Activated CD8-positive, alpha-beta memory T cell treated with anti-CD3 and anti-CD28 coated beads, Interleukin-2, amount 50 U/mL, for 1 hour (primary cell): ENCODE measurements around the gene RFX1.
"Not testable (repeated sequence)": the region's sequence is repeated elsewhere in the genome, so short reads cannot be mapped to it uniquely, and the experiment has no call there.

ENCODE experiments used
- DNase-seq: peaks from one replicate; pipeline ENCODE4 v3.0.0-alpha.2; 2020; ENCODE audit errors: extremely low read depth

The RFX1 gene

DNA sequence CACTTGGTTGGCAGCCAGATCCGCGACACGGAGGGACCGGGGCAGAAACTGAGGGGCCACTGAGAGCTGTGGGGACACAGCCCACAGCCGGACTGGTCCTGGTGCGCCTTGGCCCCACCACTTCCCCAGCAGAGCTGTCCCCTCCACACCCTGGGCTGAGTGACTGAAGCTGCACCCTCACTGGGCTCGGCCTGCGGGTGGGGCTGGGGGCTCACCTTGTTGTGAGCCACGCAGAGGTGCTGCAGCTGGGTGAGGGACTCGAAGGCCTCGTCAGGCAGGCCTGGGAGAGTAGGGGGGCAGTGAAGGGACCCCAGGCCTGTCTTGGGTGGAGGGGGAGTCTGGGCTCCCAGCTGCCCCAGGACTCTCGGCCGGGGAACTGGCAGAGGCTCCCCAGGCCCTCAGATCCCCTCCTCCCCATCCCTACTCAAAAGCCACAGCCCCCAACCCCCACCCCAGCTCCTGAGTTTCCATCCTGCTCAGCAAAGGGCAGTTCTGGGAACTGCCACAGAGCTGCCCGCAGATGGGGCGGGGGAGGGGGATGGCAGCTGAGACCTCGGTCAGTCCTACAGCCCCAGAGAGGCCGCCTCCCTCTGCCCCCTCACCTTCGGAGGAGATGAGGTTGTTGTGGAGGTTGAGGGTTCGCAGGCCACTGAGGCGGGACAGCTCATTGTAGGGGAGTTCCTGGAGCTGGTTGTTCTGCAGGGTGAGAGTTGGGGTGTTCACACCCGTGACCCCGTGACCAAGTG lies 70.2 kb downstream of the RFX1 start:
- DNase-seq = no peak

DNA sequence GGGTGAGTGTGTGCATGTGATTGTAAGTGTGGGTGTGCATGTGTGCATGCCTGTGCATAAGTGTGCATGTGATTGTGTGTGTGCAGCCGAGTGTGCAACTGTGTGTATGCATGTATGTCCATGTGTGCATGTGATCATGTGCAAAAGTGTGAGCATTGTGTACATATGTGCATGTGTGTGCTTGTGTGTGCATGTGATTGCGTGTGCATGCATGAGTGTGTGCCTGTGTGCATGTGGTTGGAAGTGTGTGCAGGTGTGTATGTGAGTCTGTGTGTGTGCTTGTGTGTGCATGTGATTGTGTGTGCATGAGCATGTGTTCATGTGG lies 71.4 kb downstream of the RFX1 start:
- no peak for DNase-seq

DNA sequence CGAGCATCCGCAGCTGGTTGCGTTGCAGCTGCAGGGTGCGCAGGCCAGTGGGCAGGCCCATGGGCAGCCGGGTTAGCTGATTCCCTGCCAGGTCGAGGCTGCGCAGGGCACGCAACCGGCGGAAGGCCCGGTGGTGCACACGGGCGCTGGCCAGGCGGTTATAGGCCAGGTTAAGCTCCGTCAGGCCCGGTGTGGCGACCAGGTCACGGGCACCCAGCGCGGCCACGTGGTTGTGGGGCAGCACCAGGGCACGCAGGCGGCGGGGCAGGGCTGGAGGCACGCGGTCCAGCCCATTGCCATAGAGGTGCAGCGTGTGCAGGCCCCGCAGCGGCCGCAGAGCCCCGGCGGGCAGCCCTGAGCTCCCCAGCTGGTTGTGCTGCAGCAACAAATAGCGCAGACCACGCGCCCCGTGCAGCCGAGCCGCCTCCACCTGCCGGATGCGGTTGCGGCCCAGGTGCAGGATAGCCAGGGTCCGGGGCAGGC lies 73.2 kb downstream of the RFX1 start:
- DNase-seq = no peak

DNA sequence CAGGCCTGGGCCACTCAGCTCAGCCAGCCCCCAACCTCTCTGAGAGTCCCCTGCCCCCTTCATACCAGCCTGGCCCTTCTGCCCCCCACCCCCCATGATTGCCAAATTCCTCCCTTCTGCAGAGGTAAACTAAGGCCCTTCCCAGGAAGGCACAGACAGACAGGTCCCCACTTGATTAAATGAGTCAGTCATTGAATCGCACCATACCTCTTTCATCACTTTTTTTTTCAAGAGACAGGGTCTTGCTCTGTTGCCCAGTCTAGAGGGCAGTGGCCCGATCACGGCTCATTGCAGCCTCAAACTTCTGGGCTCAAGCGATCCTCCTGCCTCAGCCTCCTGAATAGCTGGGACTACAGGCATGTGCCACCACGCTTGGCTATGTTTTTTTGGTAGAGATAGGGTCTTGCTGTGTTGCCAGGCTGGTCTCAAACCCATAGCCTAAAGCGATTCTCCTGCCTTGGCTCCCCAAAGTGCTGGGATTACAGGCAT lies 73.9 kb downstream of the RFX1 start:
- DNase-seq = no peak

DNA sequence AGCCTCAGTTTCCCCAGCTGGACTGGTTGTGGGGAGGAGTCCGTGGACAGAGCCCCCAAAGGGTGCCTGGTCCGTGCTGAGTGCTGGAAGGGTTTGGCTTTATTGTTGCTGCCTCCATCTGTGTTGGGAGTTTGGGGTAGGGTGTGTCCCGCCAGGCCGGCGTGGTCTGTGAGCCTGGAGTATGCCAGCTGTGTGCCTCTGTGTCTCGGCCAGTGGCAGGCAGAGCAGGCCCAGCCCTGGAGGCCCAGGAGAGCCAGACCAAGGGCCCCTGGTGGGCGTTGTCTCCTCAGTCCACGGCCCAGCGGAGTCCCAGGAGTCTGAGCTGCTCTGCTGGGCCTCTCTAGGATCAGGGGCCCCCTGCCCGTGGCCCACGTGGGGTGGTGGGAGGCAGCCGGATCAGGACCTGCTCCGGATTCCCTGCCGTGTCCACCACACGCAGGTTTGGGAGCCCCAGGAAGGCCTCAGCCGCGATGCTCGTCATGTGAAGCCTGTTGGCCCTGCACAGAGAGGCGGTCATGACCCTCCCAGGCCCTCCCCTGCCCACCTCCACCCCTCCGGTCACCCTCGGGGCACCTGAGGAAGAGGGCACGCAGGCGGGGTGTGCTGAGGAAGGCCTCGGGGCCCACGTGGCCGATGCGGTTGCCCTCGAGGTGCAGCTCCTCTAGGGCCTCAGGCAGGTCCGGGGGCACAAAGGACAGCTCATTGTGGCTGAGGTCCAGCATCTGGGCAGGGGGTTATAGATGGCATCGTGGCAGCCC lies 74.5 kb downstream of the RFX1 start:
- DNase-seq = no peak

DNA sequence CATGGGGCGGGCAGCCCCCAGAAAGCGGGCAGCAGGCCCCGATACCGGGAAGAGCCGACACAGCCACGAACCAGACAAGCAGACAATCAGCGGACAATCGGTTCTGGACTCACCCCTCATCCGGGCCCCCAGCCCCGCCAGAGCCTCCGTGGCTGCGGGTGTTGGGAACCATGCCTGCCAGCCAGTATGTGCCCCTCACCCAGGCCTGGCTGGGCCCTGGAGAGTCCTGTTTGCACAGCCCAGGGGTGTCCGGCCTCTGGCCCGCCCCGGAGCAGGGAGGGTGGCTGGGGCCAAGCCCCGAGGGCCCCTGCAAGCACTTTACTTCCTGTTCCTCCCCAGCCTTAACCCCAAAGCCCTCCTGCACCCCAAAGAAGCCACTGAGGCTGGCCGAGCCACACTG lies 75.7 kb downstream of the RFX1 start:
- DNase-seq = no peak

DNA sequence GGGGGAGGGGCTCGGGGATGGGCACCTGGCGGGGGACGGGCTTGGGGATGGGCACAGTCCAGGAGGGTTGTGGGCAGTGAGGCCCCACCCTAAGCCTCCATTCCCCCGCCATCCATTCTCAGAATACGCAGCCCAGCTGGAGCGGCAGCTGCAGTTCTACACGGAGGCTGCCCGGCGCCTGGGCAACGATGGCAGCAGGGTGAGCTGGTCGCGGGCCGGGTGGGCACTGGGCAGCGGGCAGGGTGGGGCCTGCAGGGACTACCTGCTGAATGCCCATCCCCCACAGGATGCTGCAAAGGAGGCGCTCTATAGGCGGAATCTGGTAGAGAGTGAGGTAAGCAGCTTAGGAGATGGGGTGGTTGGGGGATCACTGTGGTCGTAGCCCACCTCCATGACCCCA lies 76.2 kb downstream of the RFX1 start:
- DNase-seq = no peak

DNA sequence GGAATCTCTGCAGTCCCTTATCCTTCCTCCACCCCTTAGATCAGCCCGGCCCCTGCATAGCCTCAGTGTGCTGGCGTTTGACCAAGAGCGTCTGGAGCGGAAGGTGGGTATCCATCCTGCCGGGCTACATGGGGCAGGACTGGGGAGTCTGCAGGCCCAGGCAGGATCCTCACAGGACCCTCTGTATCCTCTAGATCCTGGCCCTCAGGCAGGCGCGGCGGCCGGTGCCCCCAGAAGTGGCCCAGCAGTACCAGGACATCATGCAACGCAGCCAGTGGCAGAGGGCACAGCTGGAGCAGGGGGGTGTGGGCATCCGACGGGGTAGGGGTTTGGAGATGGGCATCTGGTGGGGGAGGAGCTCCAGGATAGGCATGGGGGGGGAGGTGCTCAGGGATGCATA lies 76.8 kb downstream of the RFX1 start:
- DNase-seq = no peak

DNA sequence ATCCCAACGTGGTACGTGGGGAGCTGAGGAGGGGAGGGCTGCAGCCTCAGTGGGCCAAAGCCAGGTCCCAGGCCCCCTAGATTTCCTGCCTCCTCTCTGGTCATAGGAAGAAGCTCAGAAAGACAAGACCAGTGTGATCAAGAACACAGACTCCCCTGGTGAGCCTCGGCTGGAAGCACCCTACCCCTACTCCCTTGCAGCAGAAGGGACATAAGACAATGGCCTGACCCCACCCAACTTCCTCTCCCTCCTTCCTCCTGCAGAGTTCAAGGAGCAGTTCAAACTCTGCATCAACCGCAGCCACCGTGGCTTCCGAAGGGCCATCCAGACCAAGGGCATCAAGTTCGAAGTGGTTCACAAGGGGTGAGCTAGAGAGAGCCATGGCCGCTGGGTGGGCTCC lies 79.4 kb downstream of the RFX1 start:
- DNase-seq = no peak

DNA sequence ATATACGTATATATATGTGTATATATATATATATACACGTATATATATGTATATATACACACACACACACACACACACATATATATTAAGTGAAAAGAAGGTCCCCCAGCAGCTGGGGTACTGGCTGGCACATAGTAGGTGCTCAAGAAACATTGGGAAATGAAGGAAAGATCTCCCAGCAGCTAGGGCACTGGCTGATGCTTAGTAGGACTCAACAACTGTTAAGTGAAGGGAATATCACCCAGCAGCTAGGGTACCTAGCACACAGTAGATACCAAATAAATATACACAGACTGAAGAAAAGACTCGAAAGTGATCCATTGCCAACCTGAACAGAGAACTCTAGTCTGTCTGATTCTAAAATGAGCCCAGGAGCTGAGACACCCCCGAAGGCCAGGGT lies 80.1 kb downstream of the RFX1 start:
- DNase-seq = no peak

DNA sequence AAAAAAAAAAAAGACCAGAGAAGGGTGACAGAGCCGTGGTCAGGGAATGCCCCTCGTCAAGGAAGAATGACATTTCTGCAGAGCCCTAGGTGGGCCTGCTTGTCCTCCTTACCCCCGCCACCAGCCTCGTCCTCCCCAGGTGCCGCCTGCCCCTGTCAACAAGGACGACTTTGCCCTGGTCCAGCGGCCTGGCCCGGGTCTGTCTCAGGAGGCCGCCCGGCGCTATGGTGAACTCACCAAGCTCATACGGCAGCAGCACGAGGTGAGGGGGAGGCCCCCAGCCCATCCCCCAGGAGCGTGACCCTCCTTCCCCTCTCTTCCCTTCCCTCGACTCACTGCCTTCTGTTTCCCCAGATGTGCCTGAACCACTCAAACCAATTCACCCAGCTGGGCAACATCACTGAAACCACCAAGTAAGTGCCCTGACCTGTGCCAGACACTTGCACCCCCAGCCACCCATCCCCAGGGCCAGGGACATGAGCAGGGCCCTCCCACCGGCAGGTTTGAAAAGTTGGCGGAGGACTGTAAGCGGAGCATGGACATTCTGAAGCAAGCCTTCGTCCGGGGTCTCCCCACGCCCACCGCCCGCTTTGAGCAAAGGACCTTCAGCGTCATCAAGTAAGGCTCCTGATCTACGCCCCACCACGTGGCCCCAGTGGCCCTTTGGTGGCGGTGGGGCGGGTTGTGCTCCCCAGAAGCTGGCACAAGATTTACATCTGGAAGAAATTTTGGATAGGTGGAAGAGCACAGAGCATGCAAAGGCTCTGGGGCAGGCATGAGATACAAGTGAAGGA lies 82.7 kb downstream of the RFX1 start:
- DNase-seq = no peak

DNA sequence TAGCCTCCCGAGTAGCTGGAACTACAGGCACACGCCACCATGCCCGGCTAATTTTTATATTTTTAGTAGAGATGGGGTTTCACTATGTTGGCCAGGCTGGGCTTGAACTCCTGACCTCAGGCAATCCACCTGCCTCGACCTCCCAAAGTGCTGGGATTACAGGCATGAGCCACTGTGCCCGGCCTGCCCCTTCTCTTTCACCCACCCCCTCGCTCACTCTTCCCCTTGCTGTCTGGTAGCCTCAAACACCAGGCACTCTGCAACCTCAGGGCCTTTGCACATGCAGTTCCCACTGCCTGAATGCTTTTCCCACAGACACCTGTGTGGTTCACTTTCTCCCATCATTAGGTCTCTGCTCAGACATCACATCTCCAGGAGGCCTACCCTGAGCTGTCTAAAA lies 84.0 kb downstream of the RFX1 start:
- not testable (repeated sequence) for DNase-seq

DNA sequence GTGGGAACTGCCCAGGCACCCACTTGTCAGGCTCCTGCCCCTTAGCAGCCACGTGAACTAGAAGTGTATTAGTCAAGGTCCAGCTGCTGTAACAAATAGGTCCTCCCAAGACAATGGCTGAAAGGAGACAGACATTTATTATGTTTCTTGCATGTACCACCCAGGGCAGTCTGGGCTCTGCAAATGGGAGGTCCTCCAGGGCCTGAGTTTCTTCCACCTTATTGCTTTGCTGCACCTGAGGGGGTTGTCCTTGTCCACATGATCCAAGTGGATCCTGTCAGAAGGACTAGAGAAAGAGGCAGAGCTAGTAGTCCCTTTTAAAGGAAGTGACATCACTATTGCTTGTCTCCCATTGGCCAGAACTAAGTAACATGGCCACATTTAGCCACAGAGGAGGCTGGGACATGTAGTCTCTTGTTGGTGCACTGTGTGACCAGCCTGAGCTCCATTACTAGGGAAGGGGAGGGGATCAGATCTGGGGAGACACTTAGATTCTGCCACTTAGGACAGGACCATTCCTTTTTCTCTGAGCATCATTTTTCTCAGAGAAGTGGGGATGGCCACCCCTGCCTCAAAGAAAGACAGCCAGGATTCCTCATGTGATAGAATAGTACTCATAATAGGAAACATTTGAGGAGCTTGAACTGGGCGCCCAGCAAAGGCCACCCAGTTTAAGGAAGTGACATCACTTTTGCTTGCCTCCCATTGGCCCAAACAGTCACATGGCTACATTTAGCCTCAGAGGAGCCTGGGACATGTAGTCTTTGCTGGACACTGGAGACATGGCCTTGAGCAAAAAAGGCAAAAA lies 85.0 kb downstream of the RFX1 start:
- no peak for DNase-seq

DNA sequence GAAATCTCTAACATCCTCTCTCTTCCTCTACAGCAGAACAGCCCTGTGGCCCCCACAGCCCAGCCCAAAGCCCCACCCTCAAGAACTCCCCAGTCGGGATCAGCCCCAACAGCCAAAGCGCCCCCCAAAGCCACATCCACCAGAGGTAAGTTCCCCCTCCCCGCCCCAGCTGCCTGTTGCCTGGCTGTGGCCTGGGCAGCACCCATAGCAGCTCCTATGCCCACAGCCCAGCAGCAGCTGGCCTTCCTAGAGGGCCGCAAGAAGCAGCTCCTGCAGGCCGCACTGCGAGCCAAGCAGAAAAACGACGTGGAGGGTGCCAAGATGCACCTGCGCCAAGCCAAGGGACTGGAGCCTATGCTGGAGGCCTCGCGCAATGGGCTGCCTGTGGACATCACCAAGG lies 85.6 kb downstream of the RFX1 start:
- DNase-seq = no peak

DNA sequence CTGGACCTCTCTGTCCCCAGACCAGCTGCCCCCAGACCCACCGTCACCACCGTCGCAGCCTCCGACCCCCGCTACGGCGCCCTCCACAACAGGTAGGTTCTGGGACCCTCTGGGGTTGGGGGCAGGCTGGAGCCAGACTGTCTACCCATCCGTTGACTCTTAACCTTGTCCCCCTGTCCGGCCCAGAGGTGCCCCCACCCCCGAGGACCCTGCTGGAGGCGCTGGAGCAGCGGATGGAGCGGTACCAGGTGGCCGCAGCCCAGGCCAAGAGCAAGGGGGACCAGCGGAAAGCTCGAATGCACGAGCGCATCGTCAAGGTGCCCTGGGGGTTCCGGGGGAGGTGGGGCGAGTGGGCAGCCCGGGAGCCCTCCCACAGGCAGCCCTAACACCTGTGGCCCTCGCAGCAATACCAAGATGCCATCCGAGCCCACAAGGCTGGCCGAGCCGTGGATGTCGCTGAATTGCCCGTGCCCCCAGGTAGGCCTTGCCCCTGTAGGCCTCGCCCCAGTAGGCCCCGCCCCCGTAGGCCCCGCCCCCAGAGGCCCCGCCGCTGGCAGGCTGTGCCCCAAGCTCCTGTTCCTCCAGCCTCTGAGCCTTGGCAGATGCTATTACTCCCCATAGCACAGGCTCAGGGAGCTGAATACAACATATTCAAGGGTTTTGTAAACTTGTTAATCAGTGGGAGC lies 87.3 kb downstream of the RFX1 start:
- no peak for DNase-seq

DNA sequence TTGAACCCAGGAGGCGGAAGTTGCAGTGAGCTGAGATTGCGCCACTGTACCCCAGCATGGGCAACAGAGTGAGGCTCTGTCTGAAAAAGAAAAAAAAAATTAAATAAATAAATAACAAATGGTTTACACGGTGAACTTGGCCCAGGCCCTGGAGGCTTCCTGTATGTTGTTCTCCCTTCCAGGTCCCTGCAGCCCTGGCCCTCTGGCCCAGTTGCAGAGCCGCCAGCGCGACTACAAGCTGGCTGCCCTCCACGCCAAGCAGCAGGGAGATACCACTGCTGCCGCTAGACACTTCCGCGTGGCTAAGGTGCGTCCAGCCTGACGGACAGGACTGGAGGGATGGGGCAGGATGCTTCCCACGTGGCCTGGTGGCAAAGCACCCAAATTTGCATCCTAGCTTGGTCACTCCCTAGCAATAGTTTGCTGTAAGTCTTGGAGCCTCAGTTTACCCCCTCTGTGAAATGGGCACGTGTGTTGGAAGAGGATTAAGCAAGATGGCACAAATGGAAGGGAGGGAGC lies 88.2 kb downstream of the RFX1 start:
- no peak for DNase-seq

DNA sequence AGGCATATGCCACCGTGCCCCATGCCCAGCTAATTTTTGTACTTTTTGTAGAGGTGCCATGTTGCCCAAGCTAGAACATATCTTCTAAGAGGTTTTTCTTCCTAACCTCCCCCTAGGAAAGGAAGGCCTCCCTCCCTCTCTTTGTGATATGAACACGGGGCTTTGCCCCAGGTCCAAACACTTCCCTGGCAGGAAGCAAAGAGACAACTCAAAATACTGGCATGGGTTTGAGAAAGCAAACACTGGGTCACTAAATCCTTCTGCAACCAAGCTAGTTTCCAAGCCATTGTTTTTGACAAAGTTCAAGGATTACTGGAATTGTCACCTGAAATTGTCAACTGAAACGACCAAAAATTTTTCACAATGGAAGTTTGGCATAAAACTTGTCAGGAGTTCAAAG lies 91.3 kb downstream of the RFX1 start:
- DNase-seq = no peak

DNA sequence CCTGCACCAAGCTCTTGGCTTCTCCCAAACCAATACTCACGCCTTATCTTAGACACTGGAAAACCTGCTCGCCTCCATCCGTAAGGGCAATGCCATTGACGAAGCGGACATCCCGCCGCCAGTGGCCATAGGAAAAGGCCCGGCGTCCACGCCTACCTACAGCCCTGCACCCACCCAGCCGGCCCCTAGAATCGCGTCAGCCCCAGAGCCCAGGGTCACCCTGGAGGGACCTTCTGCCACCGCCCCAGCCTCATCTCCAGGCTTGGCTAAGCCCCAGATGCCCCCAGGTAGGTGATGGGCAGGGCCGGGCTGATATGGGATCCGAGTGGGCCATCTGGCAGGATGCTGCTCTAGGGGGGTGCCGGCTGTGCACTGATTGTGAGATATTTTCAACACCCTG lies 92.8 kb downstream of the RFX1 start:
- DNase-seq = no peak
